ENCODE data around the gene DNAJC3.
"Not testable (repeated sequence)": the region's sequence is repeated elsewhere in the genome, so short reads cannot be mapped to it uniquely, and the experiment has no call there.

Gene DNAJC3

DNA sequence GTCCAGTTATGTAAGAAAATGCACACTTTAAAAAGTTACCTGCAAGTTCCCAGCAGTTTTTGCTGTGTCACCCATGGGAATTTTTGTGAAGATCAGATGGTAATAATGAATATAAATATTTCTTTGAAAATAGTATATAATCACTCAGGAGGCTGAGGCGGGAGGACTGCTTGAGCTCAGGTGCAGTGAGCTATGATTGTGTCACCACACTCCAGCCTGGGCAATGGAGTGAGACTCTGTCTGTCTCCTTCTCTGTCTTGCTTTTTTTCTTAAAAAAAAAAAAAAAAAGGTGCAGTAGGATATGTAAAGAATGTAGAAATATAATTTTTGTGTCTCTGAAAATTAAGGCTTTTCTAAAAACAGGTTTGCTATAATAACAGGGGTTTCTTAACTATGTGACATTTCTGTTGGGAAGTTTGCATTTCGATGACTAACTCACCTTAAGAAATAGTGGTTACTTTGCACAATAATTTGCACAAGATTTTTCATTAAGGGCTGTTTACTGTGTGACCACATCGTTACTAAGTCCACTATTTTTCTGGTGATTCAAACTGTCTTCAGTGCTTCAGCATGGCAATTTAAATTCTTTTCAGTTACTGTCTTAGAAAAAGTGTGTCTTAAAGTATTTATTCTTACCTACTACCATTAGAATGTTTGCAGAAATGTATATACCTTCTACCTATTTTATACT, 37.3 kb downstream of the DNAJC3 start:
- no peak for DNase-seq

DNA sequence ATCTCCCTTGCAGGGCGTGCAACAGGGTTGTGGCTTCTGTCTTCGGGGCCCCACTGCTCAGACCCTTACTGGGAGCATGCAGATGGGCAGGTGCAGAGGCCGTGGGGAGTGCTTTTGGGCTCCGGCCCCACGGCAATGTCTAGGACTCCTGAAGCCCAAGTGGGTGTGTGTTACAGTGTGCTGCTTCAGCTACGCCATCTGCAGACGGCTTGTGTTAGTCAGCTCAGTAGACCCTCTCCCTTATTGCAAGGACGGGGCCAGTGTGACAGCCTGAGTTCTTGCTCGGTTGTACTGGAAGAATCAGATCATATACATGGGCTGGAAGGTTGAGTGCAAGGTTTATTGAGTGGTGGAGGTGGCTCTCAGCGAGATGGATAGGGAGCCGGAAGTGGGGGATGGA, 39.3 kb downstream of the DNAJC3 start:
- no peak for DNase-seq

DNA sequence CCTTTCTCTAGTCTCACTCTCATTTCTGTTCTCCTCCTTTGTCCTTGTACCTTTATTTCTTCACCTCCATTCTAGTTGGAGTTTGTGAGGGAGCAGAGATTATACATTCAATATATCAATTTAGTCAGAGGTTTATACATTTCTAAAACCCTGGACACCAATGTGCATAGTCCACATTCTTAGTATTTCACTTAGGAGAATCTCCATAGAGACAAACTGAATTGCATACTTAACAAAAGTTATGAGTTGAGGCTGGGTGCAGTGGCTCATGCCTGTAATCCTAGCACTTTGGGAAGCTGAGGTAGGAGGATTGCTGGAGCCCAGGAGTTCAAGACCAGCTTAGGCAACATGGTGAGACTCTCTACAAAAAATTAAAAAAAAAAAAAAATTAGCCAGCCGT, 45.3 kb downstream of the DNAJC3 start:
- no peak for DNase-seq

GRCh38 chr13:95723438-95723837, 46.5 kb downstream of the DNAJC3 start:
- no peak for DNase-seq

DNA sequence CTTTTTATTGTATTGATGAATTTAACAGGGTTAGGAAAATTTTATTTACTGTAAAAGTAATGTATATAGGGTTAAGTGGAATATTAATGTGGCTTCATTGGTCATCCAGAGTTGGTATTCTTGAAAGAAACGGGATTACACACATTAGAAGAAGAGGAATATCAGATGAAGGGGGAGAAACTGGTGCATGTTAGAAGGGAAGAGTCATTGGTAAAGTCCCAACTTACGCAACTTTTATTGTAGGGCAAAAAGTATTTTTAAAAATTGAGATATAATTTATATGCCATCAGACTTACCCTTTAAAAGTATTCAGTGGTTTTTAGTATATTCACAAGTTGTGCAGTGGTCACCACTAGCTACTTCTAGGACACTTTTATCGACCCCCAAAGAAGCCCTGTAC, 47.3 kb downstream of the DNAJC3 start:
- DNase-seq: no peak

- DNase-seq: no peak
Measured at GRCh38 chr13:95726876-95727275, 49.9 kb downstream of the DNAJC3 start.

DNA sequence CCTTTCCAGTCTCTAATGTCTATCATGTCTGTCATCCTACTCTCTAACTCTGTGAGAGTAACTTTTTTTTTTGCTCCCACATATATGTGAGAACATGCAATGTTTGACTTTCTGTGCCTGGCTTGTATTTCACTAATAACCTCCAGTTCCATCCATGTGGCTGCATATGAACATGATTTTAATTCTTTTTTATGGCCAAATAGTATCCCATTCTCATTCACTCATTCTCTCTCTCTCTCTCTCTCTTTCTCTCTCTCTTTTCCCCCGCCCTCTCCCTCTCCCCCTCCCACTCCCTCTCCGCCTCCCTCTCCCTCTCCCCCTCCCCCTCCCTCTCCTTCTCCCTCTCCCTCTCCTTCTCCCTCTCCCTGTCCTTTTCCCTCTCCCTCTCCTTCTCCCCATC, 52.0 kb downstream of the DNAJC3 start:
- DNase-seq: no peak

GRCh38 chr13:95734124-95734523, 57.2 kb downstream of the DNAJC3 start:
- DNase-seq: no peak

GRCh38 chr13:95740071-95740978, 63.4 kb downstream of the DNAJC3 start:
- DNase-seq: not testable (repeated sequence)

GRCh38 chr13:95740979-95741320, 64.0 kb downstream of the DNAJC3 start:
- no peak for DNase-seq

GRCh38 chr13:95741584-95742563, 64.9 kb downstream of the DNAJC3 start:
- no peak for DNase-seq

DNA sequence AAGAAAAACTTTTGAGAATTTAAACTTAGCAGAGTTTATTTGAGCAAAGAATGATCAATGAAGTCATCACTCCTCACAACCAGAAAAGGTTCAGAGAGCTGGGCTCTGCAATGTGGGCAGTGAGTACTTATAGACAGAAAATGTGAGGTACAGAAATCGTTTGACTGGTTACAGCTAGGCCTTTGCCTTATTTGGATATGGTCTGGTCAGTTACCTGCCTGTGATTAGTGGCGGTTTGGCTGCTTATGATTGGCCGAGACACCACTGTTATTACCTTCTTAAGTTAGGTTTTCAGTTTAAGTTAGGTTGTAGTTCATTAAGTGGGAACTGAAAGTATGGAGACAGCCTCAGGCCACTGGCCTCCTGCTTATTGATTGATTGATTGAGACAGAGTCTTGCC, 66.3 kb downstream of the DNAJC3 start:
- no peak for DNase-seq

DNA sequence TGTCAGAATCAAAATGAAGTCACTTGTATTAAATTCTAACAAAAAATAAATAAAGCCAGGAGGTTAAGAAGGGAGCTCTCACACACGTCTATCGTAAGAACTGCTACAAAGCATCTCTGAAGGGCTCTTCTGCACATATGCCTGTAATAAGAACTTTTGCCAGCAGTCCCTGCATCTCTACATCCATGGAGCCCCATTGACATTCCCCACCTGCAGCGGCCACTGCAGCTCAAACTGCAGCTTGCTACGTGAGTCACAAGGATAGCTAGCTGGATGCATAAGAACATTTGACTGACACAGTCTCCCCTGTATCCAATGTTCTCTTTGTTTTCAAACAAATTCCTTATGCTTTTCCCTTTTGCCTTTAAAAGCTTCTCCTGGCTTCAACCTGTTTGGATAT, 68.3 kb downstream of the DNAJC3 start:
- DNase-seq: no peak

DNA sequence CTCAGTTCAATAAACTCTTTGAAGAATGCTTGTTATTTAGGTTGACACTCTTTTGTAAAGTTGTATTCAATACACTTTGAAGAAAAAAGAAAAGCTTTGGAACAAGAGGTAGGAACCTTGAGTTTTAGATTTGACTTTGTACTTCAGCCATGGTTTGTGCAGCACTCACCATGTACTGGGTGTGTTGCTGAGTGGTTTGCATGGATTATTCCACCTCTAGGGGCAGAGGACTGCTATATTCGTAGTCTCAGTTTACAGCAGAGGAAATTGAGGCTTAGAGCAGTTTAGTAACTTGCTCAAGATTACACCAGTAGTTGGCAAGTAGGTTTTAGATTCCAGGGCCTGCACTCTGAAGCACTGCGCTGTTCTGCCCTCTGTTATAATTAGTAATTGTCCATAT, 68.8 kb downstream of the DNAJC3 start:
- no peak for DNase-seq

- no peak for DNase-seq
Measured at GRCh38 chr13:95749545-95749944, 72.6 kb downstream of the DNAJC3 start.

DNA sequence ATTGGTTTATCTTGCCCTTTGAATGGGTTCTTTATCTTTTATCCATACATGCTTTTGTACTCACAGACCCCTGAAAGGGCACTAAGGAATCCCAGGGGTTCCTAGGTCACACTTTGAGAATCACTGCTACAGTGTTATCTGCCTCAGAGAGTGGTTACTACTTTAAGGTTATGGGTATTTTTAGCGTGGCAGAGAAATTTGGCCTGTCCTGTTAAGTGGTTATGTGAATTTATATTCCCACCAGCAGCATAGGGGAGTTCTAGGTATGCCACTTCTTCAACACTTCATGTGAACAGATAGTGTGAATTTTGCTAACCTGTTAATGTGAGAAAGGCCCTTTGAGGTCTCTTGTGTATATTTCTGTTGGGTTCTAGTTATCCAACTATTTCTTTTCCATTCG, 75.7 kb downstream of the DNAJC3 start:
- DNase-seq: no peak

DNA sequence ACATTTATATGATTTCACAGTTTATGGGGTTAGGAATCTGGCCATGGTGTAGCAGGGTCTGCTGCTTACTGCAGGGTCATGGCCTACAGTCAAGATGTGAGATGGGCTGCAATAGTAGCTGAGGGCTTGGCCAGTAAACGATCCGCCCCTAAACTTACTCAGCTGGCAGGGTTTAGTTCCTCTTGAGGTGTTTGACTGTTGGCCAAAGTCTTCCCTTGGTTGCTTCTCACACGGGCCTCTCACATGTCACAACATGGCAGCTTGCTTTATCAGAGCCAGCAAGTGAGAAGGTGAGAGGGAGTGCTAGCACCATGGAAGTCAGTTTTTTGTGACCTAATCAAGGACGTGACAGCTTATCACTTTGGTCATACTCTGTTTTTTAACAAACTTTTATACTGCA, 77.1 kb downstream of the DNAJC3 start:
- no peak for DNase-seq

DNA sequence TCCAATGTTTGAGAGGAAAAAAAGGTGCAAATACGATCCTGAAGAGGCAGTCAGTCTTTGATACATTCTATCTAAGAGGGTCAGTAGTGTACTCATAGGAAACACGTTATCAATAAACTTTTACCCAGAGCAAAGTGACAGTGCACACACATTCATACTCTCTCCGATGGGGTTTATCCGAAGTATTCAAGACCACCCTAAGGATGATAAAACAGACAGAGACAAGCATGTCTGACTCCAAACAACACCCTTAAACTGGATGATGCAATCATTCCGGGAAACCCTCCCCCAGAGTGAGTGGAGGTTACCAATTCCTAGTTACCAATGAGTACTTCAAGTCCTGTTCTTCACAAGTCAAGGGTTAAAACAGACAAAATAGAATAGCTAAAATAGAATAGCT, 79.1 kb downstream of the DNAJC3 start:
- DNase-seq: no peak

GRCh38 chr13:95762626-95763025, 85.7 kb downstream of the DNAJC3 start:
- peak in 4 of 51 donors; percentile 4 to 15 (median 8) for DNase-seq

DNA sequence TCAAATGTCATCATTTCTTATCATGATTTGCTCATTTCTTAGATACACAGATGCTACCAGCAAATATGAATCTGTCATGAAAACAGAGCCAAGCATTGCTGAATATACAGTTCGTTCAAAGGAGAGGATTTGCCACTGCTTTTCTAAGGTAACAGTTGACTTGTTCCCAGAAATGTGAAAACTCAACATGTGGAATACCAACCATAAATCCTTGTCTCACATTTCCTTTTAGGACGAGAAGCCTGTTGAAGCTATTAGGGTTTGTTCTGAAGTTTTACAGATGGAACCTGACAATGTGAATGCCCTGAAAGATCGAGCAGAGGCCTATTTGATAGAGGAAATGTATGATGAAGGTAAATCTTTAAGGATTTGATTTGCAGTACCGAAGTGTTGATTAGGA, 86.7 kb downstream of the DNAJC3 start:
- no peak for DNase-seq

- no peak for DNase-seq
Measured at GRCh38 chr13:95771905-95772304, 95.0 kb downstream of the DNAJC3 start.

DNA sequence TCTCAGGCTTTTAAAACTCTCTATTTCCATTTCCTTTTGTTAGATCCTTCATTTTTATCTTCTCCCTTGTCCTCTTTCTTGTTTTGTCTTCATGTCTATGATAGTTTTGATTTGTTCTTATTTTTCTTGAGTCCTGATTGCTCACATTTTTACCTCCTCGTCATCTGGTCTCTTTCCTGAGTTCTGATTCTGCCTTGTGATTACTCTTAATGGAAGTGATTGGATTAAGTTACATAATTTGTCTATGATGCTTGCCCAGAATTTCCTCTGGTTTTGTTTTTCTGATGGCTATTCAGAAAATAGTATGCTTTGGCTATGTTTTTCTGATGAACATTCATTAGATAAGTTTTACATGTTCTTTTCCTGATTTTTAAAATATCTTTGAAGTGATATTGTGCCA, 102.6 kb downstream of the DNAJC3 start:
- DNase-seq: no peak

All from hypothalamus (tissue), 51 donors.